Measurements from ENCODE around the gene PRKCI.
"Not testable (repeated sequence)": the region's sequence is repeated elsewhere in the genome, so short reads cannot be mapped to it uniquely, and the experiment has no call there.

PRKCI gene

DNA sequence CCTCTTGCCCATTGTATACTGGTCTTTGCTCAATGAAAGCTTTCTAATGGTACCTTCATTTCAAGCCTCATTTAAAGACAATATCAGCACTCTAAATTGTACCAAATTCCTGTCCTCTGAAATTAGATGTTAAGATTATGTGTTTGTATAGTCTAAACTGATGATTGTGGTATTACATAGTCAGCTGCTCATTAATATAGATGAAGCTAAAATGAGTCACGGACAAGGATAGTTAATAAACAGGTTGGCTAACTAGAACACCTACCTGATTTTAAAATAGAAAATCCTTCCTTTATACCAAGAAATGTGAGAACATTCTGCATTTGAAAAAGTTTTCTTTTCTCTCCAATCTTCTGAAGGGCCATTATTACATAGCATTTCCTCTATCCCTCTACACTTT is 2.9 kb downstream of the PRKCI start:
- DNase-seq (no peak), ATAC-seq (no peak)

DNA sequence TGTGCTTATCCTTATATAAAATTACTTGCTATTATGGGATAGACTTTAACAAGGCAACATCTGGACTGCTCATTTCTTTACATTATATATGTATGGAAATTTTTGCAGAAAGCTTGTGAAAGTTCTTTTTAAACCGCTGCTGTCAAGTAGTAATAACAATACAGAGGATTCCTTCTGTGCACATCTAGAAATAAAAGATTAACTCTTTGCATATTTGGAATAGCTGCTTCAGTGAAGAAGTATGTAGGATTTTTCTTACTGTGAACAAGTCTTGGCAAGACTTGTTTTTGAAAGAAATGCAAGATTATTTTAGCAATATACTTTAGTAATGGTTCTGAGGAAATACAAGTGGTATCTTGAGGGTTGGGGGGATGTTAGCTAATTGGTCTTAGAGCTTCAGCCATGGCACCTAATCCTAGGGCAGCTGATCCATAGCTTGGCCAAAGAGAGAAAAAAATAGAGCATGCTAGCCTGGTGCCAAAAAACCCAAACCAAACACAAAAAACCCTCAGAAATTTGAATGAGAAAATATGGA is 4.3 kb downstream of the PRKCI start:
- DNase-seq (no peak), ATAC-seq (no peak)

DNA sequence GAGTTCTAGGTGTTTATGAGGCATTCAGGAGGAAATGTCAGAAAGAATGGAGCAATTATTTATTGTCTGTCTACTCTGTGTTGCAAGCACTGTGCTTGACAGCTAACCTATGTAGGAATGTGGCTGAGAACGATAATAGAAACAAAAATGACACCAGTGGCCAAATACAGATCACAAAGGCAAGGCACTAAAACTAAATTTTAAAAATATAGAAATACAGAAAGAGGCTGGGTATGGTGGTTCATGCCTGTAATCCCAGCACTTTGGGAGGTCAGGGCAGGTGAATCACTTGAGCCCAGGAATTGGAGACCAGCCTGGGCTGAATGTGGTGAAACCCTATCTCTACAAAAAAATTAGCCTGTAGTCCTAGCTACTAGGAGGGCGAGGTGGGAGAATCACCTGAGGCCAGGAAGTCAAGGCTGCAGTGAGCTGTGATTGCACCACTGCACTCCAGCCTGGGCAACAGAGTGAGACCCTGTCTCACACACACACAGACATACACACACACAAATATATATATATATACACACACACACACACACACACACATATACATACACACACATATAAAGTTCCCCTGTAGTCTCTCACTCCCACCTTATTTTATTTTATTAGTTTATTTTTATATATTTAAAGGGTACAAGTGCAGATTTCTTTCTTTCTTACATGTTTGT is 6.0 kb downstream of the PRKCI start:
- ATAC-seq (no peak), DNase-seq (no peak)

GRCh38 chr3:170232266-170232665 is 10.0 kb downstream of the PRKCI start:
- ATAC-seq (no peak), DNase-seq (no peak)

GRCh38 chr3:170233530-170233929 is 11.3 kb downstream of the PRKCI start:
- no peak for ATAC-seq
- no peak for DNase-seq

DNA sequence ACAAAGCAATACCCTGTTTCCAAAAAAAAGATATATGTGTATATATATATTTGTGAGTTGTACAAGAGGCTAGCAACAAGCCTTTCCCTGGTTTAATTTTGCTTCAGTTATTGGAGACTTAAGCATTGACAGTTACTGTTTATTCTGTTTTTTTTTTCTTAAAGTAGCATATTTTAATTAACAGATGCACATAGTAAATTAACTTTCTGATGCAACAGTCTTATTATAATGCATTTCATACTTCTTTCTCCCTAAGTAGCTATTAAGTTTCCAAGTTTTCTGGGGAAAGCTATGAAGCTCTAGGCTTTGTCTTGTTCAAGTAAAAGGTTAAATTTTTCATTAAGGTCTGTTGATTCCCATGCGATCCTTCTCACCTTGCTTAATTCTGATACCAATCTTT is 17.9 kb downstream of the PRKCI start:
- DNase-seq (no peak), ATAC-seq (no peak)

DNA sequence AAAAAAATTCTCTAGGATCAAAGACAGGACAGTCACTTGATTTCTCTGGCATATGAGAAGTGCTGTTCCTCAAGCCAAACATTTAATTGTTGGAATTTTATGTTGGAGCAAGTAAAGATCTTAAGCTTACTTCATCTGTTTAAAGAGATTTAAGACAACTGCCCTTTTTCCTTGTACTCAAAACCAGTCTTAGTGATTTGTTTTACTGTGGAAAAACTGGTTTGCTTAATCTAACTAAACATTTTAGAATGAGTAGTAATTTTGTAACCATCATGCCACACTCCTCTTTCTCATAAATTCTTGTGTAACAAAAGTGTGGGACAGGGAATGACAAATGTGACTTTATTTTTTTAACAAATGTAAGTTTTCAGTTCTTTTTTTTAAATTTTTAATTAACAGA is 18.4 kb downstream of the PRKCI start:
- no peak for DNase-seq
- ATAC-seq: no peak

DNA sequence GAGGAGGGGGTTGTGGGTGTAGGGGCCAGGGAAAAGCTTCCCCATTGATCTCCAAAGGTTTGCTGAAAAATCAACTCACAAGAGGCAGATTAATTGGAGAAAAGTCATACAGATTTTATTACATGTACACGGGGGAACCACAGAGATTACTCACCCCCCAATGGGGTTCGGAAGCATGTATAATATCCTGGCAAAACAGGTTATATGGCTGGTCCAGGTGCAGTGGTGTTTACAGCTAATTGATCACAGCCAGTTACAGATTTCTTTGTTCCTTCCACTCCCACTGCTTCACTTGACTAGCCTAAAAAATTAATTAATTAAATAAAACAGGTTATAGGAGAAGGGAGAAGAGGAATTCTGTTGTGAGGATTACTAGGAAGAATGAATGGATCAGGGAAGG is 22.4 kb downstream of the PRKCI start:
- DNase-seq (no peak), ATAC-seq (no peak)

DNA sequence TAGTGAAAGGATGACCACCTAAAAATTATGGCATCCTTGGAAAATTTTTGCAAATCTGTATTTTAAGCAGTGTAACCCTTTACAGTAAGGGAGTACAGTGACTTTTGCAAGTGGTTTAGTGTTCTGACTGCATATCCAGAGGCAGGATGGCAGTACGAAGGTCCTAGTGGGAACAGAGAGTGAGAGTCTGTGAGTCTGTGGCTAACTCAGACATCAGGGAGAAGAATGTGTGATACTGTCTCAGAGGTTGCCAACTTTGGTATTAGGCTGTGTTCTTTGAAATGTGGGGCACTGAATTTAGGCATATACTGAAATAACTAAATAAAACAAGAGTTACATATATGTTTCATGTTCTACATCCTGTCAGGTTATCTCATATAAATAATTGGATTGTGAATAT is 25.7 kb downstream of the PRKCI start:
- no peak for DNase-seq
- ATAC-seq: no peak

DNA sequence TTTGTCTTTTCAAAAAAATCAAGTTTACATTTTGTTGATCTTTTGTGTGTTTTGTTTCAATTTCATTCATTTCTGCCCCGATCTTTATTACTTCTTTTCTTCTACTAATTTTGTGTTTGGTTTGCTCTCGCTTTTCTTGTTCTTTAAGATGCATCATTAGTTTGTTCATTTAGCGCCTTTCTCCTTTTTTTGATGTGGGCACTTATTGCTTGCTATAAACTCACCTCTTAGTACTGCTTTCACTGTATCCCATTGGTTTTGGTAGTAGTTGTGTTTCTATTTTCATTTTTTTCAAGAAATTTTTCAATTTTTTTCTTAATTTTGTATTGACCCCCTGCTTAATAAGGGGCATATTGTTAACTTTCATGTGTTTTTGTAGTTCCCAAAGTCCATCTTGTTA is 34.4 kb downstream of the PRKCI start:
- ATAC-seq: no peak
- DNase-seq: no peak

DNA sequence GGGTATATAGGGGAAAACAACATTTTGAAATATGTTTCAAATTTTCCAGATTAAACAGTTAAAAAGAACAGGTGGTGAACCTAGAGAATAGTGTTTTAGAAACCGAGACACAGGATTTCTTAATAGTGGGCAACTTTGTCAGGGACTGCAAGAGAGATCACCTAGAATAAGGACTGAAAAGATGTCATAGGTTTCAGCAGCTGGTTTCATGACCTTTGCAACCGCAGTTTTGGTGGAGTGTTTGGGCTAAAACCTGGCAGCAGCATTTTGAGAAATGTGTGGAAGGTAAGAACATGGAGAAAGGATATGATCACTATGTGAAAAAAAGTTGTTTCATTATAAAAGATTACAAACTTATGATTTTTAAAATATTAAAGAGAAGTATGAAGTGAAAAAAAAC is 34.9 kb downstream of the PRKCI start:
- peak; percentile 75 for ATAC-seq
- peak; percentile 37 for DNase-seq

DNA sequence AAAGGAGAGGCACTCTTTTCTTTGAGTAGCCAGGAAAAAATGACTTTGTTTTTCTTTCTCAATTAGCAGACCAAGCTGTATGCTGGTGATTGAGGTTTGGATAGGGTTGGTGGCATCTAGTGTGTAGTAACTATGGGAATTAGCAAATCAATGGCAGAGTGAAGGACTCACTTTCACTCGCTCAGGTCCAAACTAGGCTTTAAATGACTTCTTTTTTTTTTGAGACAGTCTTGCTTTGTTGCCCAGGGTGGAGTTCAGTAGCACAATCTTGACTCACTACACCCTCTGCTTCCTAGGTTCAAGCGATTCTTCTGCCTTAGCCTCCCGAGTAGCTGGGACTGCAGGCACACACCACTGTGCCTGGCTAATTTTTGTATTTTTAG is 35.9 kb downstream of the PRKCI start:
- ATAC-seq: no peak

DNA sequence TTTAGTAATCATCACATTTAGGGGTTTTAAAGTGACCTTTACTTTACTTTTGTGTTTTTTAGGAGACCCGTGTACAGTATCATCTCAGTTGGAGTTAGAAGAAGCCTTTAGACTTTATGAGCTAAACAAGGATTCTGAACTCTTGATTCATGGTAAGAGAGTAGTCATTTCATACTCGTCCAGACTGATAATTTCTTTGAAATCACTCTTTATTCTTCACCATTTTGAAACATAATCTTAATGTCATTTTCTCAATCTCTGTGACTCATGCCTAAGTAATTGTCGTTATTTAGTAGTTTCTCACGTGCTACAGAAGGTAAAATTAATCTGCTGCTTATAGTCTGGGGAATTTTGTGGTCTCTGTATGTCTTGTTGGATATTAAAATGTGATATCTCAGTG is 37.7 kb downstream of the PRKCI start:
- ATAC-seq: no peak
- no peak for DNase-seq

More for the DNA sequence above, 35.9 kb downstream of the PRKCI start:
- no peak for DNase-seq

DNA sequence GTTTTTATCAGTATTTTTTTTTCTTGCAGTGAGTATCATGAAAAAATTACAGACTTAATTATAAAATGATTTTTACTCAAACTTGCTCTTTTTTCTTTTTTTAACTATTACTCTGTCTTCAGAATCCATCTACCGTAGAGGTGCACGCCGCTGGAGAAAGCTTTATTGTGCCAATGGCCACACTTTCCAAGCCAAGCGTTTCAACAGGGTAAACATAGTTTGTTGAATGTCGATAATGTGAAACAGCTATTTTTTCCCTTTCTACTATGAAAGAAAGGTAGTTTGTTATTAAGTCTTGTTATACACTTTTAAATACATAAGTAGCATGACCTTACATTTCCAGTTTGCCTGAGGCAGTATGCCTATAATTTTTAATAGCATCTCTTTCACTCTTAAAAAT is 45.6 kb downstream of the PRKCI start:
- DNase-seq: no peak
- no peak for ATAC-seq

DNA sequence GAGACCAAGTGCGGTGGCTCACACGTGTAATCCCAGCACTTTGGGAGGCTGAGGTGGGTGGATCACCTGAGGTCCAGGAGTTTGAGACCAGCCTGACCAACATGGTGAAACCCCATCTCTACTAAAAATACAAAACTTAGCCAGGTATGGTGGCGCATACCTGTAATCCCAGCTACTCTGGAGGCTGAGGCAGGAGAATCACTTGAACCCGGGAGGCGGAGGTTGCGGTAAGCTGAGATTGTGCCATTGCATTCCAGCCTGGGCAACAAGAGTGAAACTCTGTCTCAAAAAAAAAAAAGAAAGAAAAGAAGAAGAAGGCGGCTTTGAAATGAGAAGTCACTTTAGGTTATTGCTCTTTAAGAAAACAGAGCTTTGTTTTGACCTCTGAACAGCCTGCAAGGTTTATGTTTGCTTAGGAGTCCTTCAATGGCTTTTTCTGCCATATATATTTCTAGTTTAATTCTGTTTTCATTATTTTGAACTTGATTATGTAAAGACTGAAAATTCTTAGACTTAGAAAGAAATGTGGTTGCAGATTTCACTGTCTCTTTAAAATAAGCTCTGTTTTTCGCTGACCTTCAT is 47.5 kb downstream of the PRKCI start:
- DNase-seq, ATAC-seq: not testable (repeated sequence)

DNA sequence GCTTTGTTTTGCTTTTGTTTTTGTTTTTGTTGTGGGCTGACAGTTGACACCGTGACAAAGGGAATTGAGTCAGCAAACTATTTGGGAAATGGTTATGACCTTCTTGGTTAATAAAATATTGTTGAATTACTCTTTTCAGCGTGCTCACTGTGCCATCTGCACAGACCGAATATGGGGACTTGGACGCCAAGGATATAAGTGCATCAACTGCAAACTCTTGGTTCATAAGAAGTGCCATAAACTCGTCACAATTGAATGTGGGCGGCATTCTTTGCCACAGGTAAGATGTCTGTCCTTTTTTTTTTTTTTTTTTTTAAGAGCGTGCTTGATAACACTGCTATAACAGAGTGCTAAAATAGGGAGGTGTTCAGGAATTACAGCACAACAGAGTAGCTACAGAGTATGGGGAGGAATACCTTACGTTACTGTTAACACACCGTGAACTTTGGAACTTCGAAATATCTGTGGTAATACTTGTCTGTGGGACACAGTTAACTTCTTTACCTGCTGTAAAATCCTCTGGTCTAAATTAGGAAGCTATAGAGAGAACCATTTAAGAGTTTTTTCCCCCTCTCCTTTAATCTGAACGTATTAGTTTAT is 48.2 kb downstream of the PRKCI start:
- ATAC-seq (no peak), DNase-seq (no peak)

GRCh38 chr3:170274641-170275040 is 52.4 kb downstream of the PRKCI start:
- DNase-seq (no peak), ATAC-seq (no peak)

DNA sequence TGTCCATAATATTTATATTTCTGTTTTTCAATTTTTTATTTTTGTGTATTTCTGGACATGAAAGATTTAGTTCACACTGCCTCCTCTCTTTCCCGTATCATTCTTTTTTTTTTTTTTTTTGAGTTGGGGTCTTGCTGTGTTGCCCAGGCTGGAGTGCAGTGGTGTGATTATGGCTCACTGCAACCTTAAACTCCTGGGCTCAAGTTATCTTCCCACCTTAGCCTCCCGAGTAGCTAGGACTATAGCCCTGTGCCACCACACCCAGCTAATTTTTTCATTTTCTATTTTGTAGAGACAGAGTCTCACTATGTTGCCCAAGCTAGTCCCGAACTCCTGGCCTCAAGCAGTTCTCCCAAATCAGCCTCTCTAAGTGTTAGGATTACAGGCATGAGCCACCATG is 53.6 kb downstream of the PRKCI start:
- ATAC-seq: no peak

DNA sequence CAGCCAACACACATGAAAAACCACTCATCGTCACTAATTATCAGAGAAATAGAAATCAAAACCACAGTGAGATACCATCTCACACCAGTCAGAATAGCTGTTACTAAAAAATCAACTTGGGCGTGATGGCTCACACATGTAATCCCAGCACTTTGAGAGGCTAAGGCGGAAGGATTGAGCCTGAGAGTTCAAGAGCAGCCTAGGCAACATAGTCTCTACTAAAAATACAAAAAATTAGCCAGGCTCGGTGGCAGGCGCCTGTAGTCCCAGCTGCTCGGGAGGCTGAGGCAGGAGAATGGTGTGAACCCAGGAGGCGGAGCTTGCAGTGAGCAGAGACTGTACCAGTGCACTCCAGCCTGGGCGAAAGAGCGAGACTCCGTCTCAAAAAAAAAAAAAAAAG is 55.1 kb downstream of the PRKCI start:
- not testable (repeated sequence) for DNase-seq, ATAC-seq

More for the DNA sequence above, 53.6 kb downstream of the PRKCI start:
- no peak for DNase-seq

GRCh38 chr3:170277833-170278580 is 55.8 kb downstream of the PRKCI start:
- DNase-seq (no peak), ATAC-seq (no peak)

DNA sequence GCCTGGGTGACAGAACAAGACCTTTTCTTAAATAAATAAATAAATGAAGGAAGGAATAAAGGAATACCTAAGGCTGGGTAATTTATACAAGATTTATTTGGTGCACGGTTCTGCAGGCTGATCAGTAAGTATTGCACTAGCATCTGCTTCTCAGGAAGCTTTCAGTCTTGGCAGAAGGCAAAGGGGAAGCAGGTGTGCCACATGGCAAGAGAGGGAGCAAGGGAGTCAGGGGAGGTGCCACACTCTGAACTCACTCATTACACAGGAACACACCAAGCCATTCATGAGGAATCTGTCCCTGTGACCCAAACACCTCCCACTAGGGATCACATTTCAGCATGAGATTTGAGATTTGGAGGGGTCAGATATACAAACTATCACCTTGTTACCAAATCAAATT is 56.4 kb downstream of the PRKCI start:
- no peak for ATAC-seq
- no peak for DNase-seq

DNA sequence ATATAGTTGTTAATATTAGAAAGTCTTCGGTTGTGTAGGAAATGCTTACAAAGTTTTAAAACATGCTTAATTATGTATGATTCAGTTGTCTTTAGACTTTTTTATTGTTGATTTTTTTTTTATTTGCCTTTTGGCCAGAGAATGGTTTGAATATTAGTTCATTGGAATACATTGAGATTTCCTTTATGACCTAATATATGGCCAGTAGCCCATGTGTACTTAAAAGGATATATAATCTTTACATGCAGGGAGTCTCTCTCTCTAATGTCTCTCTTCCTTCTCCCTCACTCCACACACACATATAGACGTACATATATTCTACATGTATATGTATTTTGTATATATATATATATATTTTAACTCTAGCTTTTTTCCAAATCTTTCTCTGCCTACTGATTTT is 68.0 kb downstream of the PRKCI start:
- ATAC-seq (no peak), DNase-seq (no peak)

GRCh38 chr3:170295586-170295985 is 73.4 kb downstream of the PRKCI start:
- ATAC-seq: no peak
- DNase-seq: no peak

Data from stimulated activated naive CD8-positive, alpha-beta T cell treated with anti-CD3 and anti-CD28 coated beads, Interleukin-15, Interleukin-2, amounts not matched to agents 100 U/mL and 50 U/mL, for 24 hours (primary cell).